WI38 (cell line): ENCODE data around the gene PCNT.

ENCODE experiments used
- H3K4me3 ChIP-seq: 2 replicates; pipeline ENCODE4 v1.5.1; 2011; ENCODE audit warnings: low read depth, mild to moderate bottlenecking, control low read depth, low read length
- TF ChIP-seq, protein P1 (sequence below): IDR thresholded peaks from 2 replicates; pipeline ENCODE4 v1.5.1; 2012; ENCODE audit warnings: low read depth, mild to moderate bottlenecking, control low read depth, low read length

The PCNT gene

DNA sequence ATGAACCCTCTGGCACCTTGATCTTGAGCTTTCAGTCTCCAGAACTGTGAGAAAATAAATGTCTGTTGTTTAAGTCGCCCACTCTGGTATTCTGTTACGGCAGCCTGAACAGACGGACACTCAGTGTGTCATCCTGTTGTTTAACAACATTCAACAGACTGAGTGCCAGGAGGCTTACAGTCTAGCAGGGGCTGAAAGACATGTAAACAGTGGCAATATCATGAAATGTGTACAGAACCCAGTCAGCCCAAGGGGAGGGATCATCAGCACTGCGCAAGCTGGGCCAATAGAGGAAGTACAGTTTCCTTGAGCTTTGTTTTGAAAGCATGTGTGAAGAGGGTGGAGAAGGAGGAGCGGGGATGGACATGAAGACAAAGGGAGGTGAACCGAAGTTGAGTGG is 148.3 kb downstream of the PCNT start:
- no peak overlapping the region for H3K4me3 ChIP-seq
- TF ChIP-seq, protein P1, sequence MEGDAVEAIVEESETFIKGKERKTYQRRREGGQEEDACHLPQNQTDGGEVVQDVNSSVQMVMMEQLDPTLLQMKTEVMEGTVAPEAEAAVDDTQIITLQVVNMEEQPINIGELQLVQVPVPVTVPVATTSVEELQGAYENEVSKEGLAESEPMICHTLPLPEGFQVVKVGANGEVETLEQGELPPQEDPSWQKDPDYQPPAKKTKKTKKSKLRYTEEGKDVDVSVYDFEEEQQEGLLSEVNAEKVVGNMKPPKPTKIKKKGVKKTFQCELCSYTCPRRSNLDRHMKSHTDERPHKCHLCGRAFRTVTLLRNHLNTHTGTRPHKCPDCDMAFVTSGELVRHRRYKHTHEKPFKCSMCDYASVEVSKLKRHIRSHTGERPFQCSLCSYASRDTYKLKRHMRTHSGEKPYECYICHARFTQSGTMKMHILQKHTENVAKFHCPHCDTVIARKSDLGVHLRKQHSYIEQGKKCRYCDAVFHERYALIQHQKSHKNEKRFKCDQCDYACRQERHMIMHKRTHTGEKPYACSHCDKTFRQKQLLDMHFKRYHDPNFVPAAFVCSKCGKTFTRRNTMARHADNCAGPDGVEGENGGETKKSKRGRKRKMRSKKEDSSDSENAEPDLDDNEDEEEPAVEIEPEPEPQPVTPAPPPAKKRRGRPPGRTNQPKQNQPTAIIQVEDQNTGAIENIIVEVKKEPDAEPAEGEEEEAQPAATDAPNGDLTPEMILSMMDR = no peak

GRCh38 chr21:46474382-46474781 is 150.4 kb downstream of the PCNT start:
- TF ChIP-seq, protein P1 = no peak
- H3K4me3 ChIP-seq = no peak overlapping the region

- no peak overlapping the region for H3K4me3 ChIP-seq
- TF ChIP-seq, protein P1 = no peak
These were observed 151.3 kb downstream of the PCNT start for GRCh38 chr21:46475296-46475695.

DNA sequence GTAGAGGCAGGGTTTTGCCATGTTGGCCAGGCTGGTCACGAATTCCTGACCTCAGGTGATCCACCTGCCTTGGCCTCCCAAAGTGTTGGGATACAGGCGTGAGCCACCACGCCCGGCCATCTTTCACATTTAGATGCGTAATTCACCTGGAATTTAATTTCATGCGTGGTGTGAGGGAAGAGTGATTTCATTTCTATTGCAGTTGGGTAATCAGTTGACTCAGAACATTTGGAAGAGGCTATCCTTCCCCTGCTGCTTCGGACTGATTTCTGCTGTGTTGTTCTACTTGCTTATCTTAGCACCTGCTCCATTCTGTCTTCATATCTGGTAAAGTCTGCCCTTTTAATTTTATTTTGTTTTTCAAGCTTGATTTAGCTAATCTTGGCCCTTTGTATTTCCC is 153.8 kb downstream of the PCNT start:
- TF ChIP-seq, protein P1 = no peak
- H3K4me3 ChIP-seq = no peak overlapping the region

DNA sequence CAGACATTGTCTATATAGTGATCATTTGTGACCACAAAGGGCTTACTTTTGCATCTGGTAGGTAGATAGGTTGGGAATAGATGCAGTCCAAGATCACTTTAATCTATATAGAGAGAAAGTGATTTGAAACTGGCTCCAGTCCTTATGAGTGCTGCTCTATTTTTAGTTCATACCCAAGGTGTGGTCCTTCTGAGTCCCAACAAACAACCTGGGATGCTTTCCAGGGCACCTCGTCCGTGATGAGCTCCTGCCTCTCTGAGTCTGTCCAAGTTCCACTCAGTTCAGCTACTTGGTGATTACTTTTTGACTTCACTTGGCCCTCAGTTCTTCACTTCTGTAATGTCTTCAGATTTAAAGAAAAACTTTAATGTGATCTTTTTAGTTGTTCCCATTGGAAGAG is 155.0 kb downstream of the PCNT start:
- no peak overlapping the region for H3K4me3 ChIP-seq
- TF ChIP-seq, protein P1 = no peak

DNA sequence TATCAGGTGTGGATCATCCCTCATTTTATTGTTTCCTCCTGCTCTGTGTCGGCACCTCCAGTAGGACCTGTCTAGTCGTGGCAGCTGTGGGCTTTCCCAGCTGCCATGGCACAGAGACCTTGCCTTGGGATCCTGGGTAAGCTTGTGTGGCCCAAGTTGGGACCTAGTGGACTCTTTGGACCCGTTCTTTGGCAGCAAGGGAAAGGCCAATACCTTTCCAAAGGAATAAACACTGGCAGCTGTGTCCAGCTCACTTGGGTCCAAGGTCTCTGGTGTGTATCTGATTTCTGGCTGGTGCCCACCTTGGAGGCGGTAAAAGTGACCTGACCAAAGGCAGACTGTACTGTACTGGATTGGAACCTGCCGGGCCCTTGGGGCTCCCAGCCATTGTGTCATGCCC is 156.5 kb downstream of the PCNT start:
- TF ChIP-seq, protein P1 = no peak
- no peak overlapping the region for H3K4me3 ChIP-seq

GRCh38 chr21:46482225-46482845 is 158.4 kb downstream of the PCNT start:
- no peak overlapping the region for H3K4me3 ChIP-seq
- TF ChIP-seq, protein P1 = no peak
